Spleen (tissue), 11 donors: ENCODE measurements around the gene FGF10. TPM values are rescaled to one million over a fixed set of nuclear protein-coding genes. Genes with fewer than 3 reads are reported as not detected.

Experiments used
- DNase-seq: peaks from one replicate; pipeline ENCODE4 v3.0.0-alpha.2; 2020
- H3K27ac ChIP-seq, 8 donors: fragments of 200-600 bp; sonication (generic) in 7 of 8; 1 replicate in 4 of 8; 2 replicates in 4 of 8; pipeline versions ENCODE4 v1.5.0 to v1.8.0; 2016 to 2021; ENCODE audit warnings: inconsistent platforms in 4 of 8, mild to moderate bottlenecking in 4 of 8, moderate library complexity in 1 of 8
- H3K27me3 ChIP-seq, 7 donors: fragments of 200-600 bp; sonication (generic) in 6 of 7; replicated peaks in 1 of 7; 1 replicate in 4 of 7; 2 replicates in 3 of 7; pipeline versions ENCODE4 v1.5.0 to v1.8.0; 2016 to 2021; ENCODE audit warnings: inconsistent platforms in 3 of 7, mild to moderate bottlenecking in 1 of 7
- H3K36me3 ChIP-seq, 6 donors: fragments of 200-600 bp; sonication (generic) in 5 of 6; 1 replicate in 4 of 6; 2 replicates in 2 of 6; pipeline versions ENCODE4 v1.5.0 to v1.8.0; 2016 to 2021; ENCODE audit warnings: inconsistent platforms in 2 of 6
- H3K4me1 ChIP-seq, 6 donors: fragments of 200-600 bp; sonication (generic) in 5 of 6; 1 replicate in 3 of 6; 2 replicates in 3 of 6; pipeline versions ENCODE4 v1.5.0 to v1.8.0; 2016 to 2021; ENCODE audit warnings: inconsistent platforms in 3 of 6
- H3K4me3 ChIP-seq, 8 donors: fragments of 200-600 bp; sonication (generic) in 7 of 8; 1 replicate in 4 of 8; 2 replicates in 4 of 8; pipeline versions ENCODE4 v1.5.0 to v1.8.0; 2016 to 2021; ENCODE audit warnings: inconsistent platforms in 4 of 8, mild to moderate bottlenecking in 4 of 8, moderate library complexity in 2 of 8
- H3K9me3 ChIP-seq, 8 donors: fragments of 200-600 bp; sonication (generic) in 7 of 8; 1 replicate in 4 of 8; 2 replicates in 4 of 8; pipeline versions ENCODE4 v1.5.0 to v1.8.0; 2016 to 2021; ENCODE audit warnings: inconsistent platforms in 4 of 8
- CTCF ChIP-seq, 11 experiments: fragments of 200-600 bp in 7 of 11; fragments of 450-650 bp in 4 of 11; sonication (generic) in 4 of 11; IDR thresholded peaks in 8 of 11; conservative IDR thresholded peaks in 3 of 11; 1 replicate in 7 of 11; 2 replicates in 4 of 11; pipeline versions ENCODE4 v1.4.0 to v1.8.0; 2016 to 2021; ENCODE audit warnings: antibody characterized with exemption in 11 of 11, inconsistent platforms in 4 of 11, mild to moderate bottlenecking in 1 of 11
- POLR2A ChIP-seq, 3 donors: fragments of 450-650 bp; IDR thresholded peaks; one replicate each; pipeline ENCODE4 v1.5.1; 2017; ENCODE audit warnings: antibody characterized with exemption in 3 of 3, mild to moderate bottlenecking in 1 of 3
- POLR2AphosphoS5 ChIP-seq, 3 donors: sonication (generic); formaldehyde crosslinking; IDR thresholded peaks; one replicate each; pipeline ENCODE4 v1.5.1; 2017; ENCODE audit warnings: antibody characterized with exemption in 3 of 3
- WGBS, 5 donors: extraction: QIAGEN DNeasy Blood & Tissue Kit in 3 of 5; methylation state at CpG; one replicate each; pipeline versions ENCODE4 v1.1.5 to v1.1.7; 2013 to 2018; 5-methylcytosine and 5-hydroxymethylcytosine counted together
- intact Hi-C: fragments of 100-400 bp; cut with DNase I; formaldehyde crosslinking; loops from one replicate; pipeline ENCODE4 v1.15.0; 2023; ENCODE audit warnings: low total_unique reads
- polyA plus RNA-seq, 3 donors: library from polyadenylated mRNA; stranded (reverse); fragments of 200-250 nt; gene quantifications; one replicate each; pipeline ENCODE4 v1.2.1, GENCODE V29; 2013
- total RNA-seq, 7 donors: library from RNA; depleted of rRNA in 3 of 7; stranded (reverse); fragments of >200 nt in 3 of 7; fragmentation: NEBNext Ultra II Directional in 4 of 7; extraction: Animal tissue kit (Norgen Biotek cat#: 25700) in 4 of 7; gene quantifications; one replicate each; pipeline versions ENCODE4 v1.1.0 to v1.2.1, GENCODE V29; 2016 to 2021
- donor health status: healthy with polysubstance abuse.
- donor health status: DM: no; HTN: no; CAD: no; lungs with moderate emphysema.
- donor health status: DM: no; HTN: no; CAD: no.
- donor health status: Bipolar disorder and iron deficiency.
- donor health status: healthy.
- donor health status: DM: no; HTN: no; CAD: no.
- donor health status: DM: yes; HTN: yes; CAD: no.

Gene FGF10
- total and polyA plus RNA-seq, 10 donors: 0.03 to 0.22 TPM; not detected in 8

GRCh38 chr5:44389823-44390143 is 563 bp upstream of the FGF10 start:
- 3 to 7% (median 4%) methylated on average over 5 of the region's 5 CpGs for WGBS, 5 donors
- Histone ChIP-seq H3K4me1 (peaks cover 0 to 22% (median 13%) of the 10 kb centered on the region in 6 donors), H3K4me3 (peak overlapping the region in 6 of 8 donors; percentile 11 to 56 (median 20)), H3K9me3 (no peaks in the 10 kb centered on the region), H3K27me3 (peaks cover 0 to 62% (median 39%) of the 10 kb centered on the region in 7 donors), H3K36me3 (no peaks in the 10 kb centered on the region), H3K27ac (no peak overlapping the region)
- DNase-seq: no peak
- intact Hi-C loops: no loop called here
- TF ChIP-seq POLR2AphosphoS5 (IDR thresholded peaks at IDR 0.05): no peak

GRCh38 chr5:44388321-44389089 is 715 bp downstream of the FGF10 start:
- no peaks in the 10 kb centered on the region for H3K36me3 ChIP-seq
- H3K4me3 ChIP-seq: peak overlapping the region in 7 of 8 donors; percentile 13 to 56 (median 20)
- peaks cover 0 to 22% (median 13%) of the 10 kb centered on the region in 6 donors for H3K4me1 ChIP-seq
- H3K27ac ChIP-seq: no peak overlapping the region
- TF ChIP-seq POLR2A (IDR thresholded peaks at IDR 0.05) (no peak), POLR2AphosphoS5 (IDR thresholded peaks at IDR 0.05) (no peak), CTCF (IDR thresholded peaks at IDR 0.05 in 8 of 11, conservative IDR thresholded peaks at IDR 0.05 in 3 of 11) (no peak)
- intact Hi-C loops: no loop called here
- H3K9me3 ChIP-seq: no peaks in the 10 kb centered on the region
- no peak for DNase-seq
- WGBS, 5 donors: 3 to 7% (median 3%) methylated on average over 27 of the region's 27 CpGs
- peaks cover 0 to 62% (median 39%) of the 10 kb centered on the region in 7 donors for H3K27me3 ChIP-seq

- Histone ChIP-seq H3K9me3 (no peaks in the 10 kb centered on the region), H3K4me3 (peak overlapping the region in 1 of 8 donors; percentile 56), H3K27ac (no peak overlapping the region), H3K4me1 (peaks cover 0 to 22% (median 13%) of the 10 kb centered on the region in 6 donors), H3K36me3 (no peaks in the 10 kb centered on the region), H3K27me3 (peaks cover 0 to 62% (median 39%) of the 10 kb centered on the region in 7 donors)
- WGBS, 5 donors: 10 to 17% (median 14%) methylated on average over 11 of the region's 11 CpGs
- intact Hi-C loops: no loop called here
- no peak for TF ChIP-seq POLR2A (IDR thresholded peaks at IDR 0.05)
- TF ChIP-seq POLR2AphosphoS5 (IDR thresholded peaks at IDR 0.05): no peak
- no peak for TF ChIP-seq CTCF (IDR thresholded peaks at IDR 0.05 in 8 of 11, conservative IDR thresholded peaks at IDR 0.05 in 3 of 11)
- no peak for DNase-seq
Observed at GRCh38 chr5:44387921-44388320, 1.3 kb downstream of the FGF10 start.

- WGBS, 5 donors: 10 to 27% (median 19%) methylated on average over 3 of the region's 3 CpGs
- intact Hi-C loops: no loop called here
- TF ChIP-seq POLR2AphosphoS5 (IDR thresholded peaks at IDR 0.05) (no peak), CTCF (IDR thresholded peaks at IDR 0.05 in 8 of 11, conservative IDR thresholded peaks at IDR 0.05 in 3 of 11) (no peak), POLR2A (IDR thresholded peaks at IDR 0.05) (no peak)
- H3K27me3 ChIP-seq: peaks cover 0 to 62% (median 39%) of the 10 kb centered on the region in 7 donors
- H3K9me3 ChIP-seq: no peaks in the 10 kb centered on the region
- DNase-seq: no peak
- no peak overlapping the region for H3K27ac ChIP-seq
- H3K4me3 ChIP-seq: no peak overlapping the region
- no peaks in the 10 kb centered on the region for H3K36me3 ChIP-seq
- H3K4me1 ChIP-seq: peaks cover 0 to 22% (median 13%) of the 10 kb centered on the region in 6 donors
Observed at GRCh38 chr5:44387406-44387805, 1.8 kb downstream of the FGF10 start.
